PC-9 (cell line): ENCODE measurements around the gene REXO5. TPM values are rescaled to one million over a fixed set of nuclear protein-coding genes. Genes with fewer than 3 reads are reported as not detected.

Experiments used
- BruUV-seq: library from RNA; stranded (reverse); fragments of 400-500 nt; replicated peaks from 2 replicates; lab custom pipeline; 2021; lab: Mats Ljungman, UMichigan
- CTCF ChIA-PET: fragments of 300-600 bp; sonication (Branson Sonifier 250); formaldehyde crosslinking; loops from one replicate; lab custom pipeline; 2022; ENCODE audit warnings: antibody characterized with exemption; lab: Charles Lee
- POLR2A ChIA-PET: fragments of 300-600 bp; sonication (Branson Sonifier 250); formaldehyde crosslinking; loops from one replicate; lab custom pipeline; 2022; ENCODE audit warnings: antibody characterized with exemption; ENCODE audit not compliant: unreplicated experiment; lab: Charles Lee
- DNase-seq, 2 experiments: peaks; one replicate each; pipeline versions ENCODE4 v3.0.0 to v3.0.0-alpha.2; 2015 to 2022; ENCODE audit warnings: mixed read lengths in 1 of 2
- H2AFZ ChIP-seq: fragments of 200-600 bp; sonication (generic); 2 replicates; pipeline ENCODE4 v1.8.1; 2017; ENCODE audit warnings: antibody characterized with exemption
- H3F3A ChIP-seq: fragments of 200-600 bp; sonication (generic); 2 replicates; pipeline ENCODE4 v1.8.1; 2017; ENCODE audit warnings: antibody characterized with exemption, mild to moderate bottlenecking, low read depth; ENCODE audit not compliant: insufficient read depth
- H3K27ac ChIP-seq: fragments of 200-600 bp; sonication (generic); 2 replicates; pipeline ENCODE4 v1.6.1; 2016; ENCODE audit warnings: mixed run types
- H3K27me3 ChIP-seq: fragments of 200-600 bp; sonication (generic); 2 replicates; pipeline ENCODE4 v1.6.1; 2016; ENCODE audit warnings: low read depth, mixed run types; ENCODE audit not compliant: insufficient read depth
- H3K36me3 ChIP-seq: fragments of 200-600 bp; sonication (generic); 2 replicates; pipeline ENCODE4 v1.6.1; 2016; ENCODE audit warnings: low read depth, mixed run types
- H3K4me1 ChIP-seq: fragments of 200-600 bp; sonication (generic); replicated peaks from 2 replicates; pipeline ENCODE4 v1.6.1; 2016; ENCODE audit warnings: mixed run types; ENCODE audit not compliant: insufficient read depth
- H3K4me2 ChIP-seq: fragments of 200-600 bp; sonication (generic); 2 replicates; pipeline ENCODE4 v1.6.1; 2017; ENCODE audit warnings: mixed run types
- H3K4me3 ChIP-seq: fragments of 200-600 bp; sonication (generic); 2 replicates; pipeline ENCODE4 v1.6.1; 2016; ENCODE audit warnings: mixed run types
- H3K79me2 ChIP-seq: fragments of 200-600 bp; sonication (generic); 2 replicates; pipeline ENCODE4 v1.6.1; 2017; ENCODE audit warnings: low read depth, mixed run types
- H3K9me2 ChIP-seq: fragments of 200-600 bp; sonication (generic); 2 replicates; pipeline ENCODE4 v1.8.1; 2017; ENCODE audit warnings: mild to moderate bottlenecking; ENCODE audit not compliant: insufficient read depth
- H3K9me3 ChIP-seq: fragments of 200-600 bp; sonication (generic); 2 replicates; pipeline ENCODE4 v1.8.1; 2016; ENCODE audit warnings: low read depth; ENCODE audit not compliant: insufficient read depth
- H4K20me1 ChIP-seq: fragments of 200-600 bp; sonication (generic); 2 replicates; pipeline ENCODE4 v1.8.1; 2017; ENCODE audit not compliant: insufficient read depth
- CTCF ChIP-seq: fragments of 200-600 bp; sonication (generic); conservative IDR thresholded peaks from 2 replicates; pipeline ENCODE4 v1.6.1; 2017; ENCODE audit warnings: mixed run types, antibody characterized with exemption, mild to moderate bottlenecking, moderate library complexity
- EZH2 ChIP-seq: fragments of 200-600 bp; sonication (generic); IDR thresholded peaks from 2 replicates; pipeline ENCODE4 v1.8.0; 2017; ENCODE audit warnings: antibody characterized with exemption, low read depth
- intact Hi-C: fragments of 100-400 bp; cut with micrococcal nuclease; formaldehyde crosslinking; loops from one replicate; pipeline ENCODE4 v1.10.0; 2022; ENCODE audit not compliant: unreplicated experiment
- total RNA-seq: library from RNA; stranded (reverse); gene quantifications from 2 replicates; pipeline ENCODE4 v1.2.3, GENCODE V29; 2021

The REXO5 gene
- total RNA-seq, 1 experiment from 2014 or later: 13.2 TPM

GRCh38 chr16:20853143-20853542 lies 46.8 kb downstream of the REXO5 start:
- no peaks in the 10 kb centered on the region for H3K9me2 ChIP-seq
- H3F3A ChIP-seq: peaks cover 18% of the 10 kb centered on the region; the same call in 1 of the 2 replicates
- no peak overlapping the region for H3K4me2 ChIP-seq
- TF ChIP-seq EZH2 (no peak), CTCF (no peak)
- CTCF ChIA-PET: interaction anchor here (0.6 to 2.4 kb wide), 2 partner anchors 13 to 105 kb away, joined by 3 to 8 read pairs; no protein-coding TSS in a partner anchor
- H3K4me3 ChIP-seq: no peak overlapping the region
- intact Hi-C loops: loop anchor here (5.0 kb wide), 2 partner anchors 84 to 249 kb away; no protein-coding TSS in a partner anchor
- no peaks in the 10 kb centered on the region for H3K9me3 ChIP-seq
- BruUV-seq: no TSS peak
- no peaks in the 10 kb centered on the region for H4K20me1 ChIP-seq
- POLR2A ChIA-PET: interaction anchor here (0.6 kb wide), 1 partner anchor 61 kb away, joined by 13 read pairs; no protein-coding TSS in a partner anchor
- H3K79me2 ChIP-seq: no peaks in the 10 kb centered on the region
- no peak for DNase-seq
- H3K36me3 ChIP-seq: 0 out of 2 replicates have a peak, but pooled peaks cover 5% of the 10 kb centered on the region
- no peak overlapping the region for H3K27ac ChIP-seq
- peaks cover 33% of the 10 kb centered on the region for H3K4me1 ChIP-seq
- H3K27me3 ChIP-seq: no peaks in the 10 kb centered on the region
- H2AFZ ChIP-seq: no peak overlapping the region

GRCh38 chr16:20853981-20854620 lies 47.8 kb downstream of the REXO5 start:
- Histone ChIP-seq H2AFZ (no peak overlapping the region), H3K36me3 (0 out of 2 replicates have a peak, but pooled peaks cover 5% of the 10 kb centered on the region), H3K4me2 (no peak overlapping the region), H4K20me1 (no peaks in the 10 kb centered on the region; the same call in 1 of the 2 replicates), H3K79me2 (no peaks in the 10 kb centered on the region), H3F3A (peaks cover 18% of the 10 kb centered on the region; the same call in 1 of the 2 replicates), H3K9me2 (no peaks in the 10 kb centered on the region), H3K4me3 (no peak overlapping the region), H3K4me1 (peaks cover 33% of the 10 kb centered on the region), H3K9me3 (no peaks in the 10 kb centered on the region), H3K27ac (no peak overlapping the region), H3K27me3 (no peaks in the 10 kb centered on the region)
- POLR2A ChIA-PET: no interaction called here
- DNase-seq: no peak
- BruUV-seq: no TSS peak
- TF ChIP-seq CTCF (no peak), EZH2 (no peak)
- intact Hi-C loops: loop anchor here (1.0 to 5.0 kb wide), 3 partner anchors 21 to 248 kb away; no protein-coding TSS in a partner anchor
- CTCF ChIA-PET: no interaction called here

GRCh38 chr16:20854963-20855362 lies 48.6 kb downstream of the REXO5 start:
- Histone ChIP-seq H3K27ac (no peak overlapping the region), H3K27me3 (no peaks in the 10 kb centered on the region), H3K4me2 (no peak overlapping the region), H4K20me1 (no peaks in the 10 kb centered on the region; the same call in 1 of the 2 replicates), H3K4me1 (peaks cover 30% of the 10 kb centered on the region), H3K9me3 (no peaks in the 10 kb centered on the region), H3K79me2 (no peaks in the 10 kb centered on the region), H2AFZ (no peak overlapping the region), H3K36me3 (peaks cover 9% of the 10 kb centered on the region; the same call in 1 of the 2 replicates), H3F3A (peaks cover 18% of the 10 kb centered on the region; the same call in 1 of the 2 replicates), H3K9me2 (no peaks in the 10 kb centered on the region), H3K4me3 (no peak overlapping the region)
- intact Hi-C loops: loop anchor here (1.0 to 5.0 kb wide), 3 partner anchors 20 to 247 kb away; no protein-coding TSS in a partner anchor
- no TSS peak for BruUV-seq
- ChIA-PET POLR2A (no interaction called here), CTCF (no interaction called here)
- no peak for DNase-seq
- TF ChIP-seq EZH2 (no peak), CTCF (no peak)
